Heart left ventricle (tissue), 16 donors: ENCODE results near the gene DCTD. TPM values are rescaled to one million over a fixed set of nuclear protein-coding genes. Genes with fewer than 3 reads are reported as not detected.

Source experiments
- ATAC-seq, 4 donors: fragments of 200-7000 bp; cut with Tn5 transposase; one replicate each; pipeline ENCODE4 v1.9.1; 2020 to 2022; ENCODE audit warnings: moderate library complexity in 4 of 4, mild to moderate bottlenecking in 3 of 4, moderate number of reproducible peaks in 1 of 4
- DNase-seq, 5 donors: peaks; one replicate each; pipeline ENCODE4 v3.0.0-alpha.2; 2020
- H3K27ac ChIP-seq, 12 donors: fragments of 200-600 bp; sonication (generic) in 4 of 12; one replicate each; pipeline versions ENCODE4 v1.5.0 to v1.8.0; 2016 to 2022; ENCODE audit warnings: mild to moderate bottlenecking in 2 of 12
- H3K27me3 ChIP-seq, 9 donors: fragments of 200-600 bp; sonication (generic) in 2 of 9; one replicate each; pipeline versions ENCODE4 v1.5.1 to v1.8.0; 2016 to 2022; ENCODE audit warnings: mild to moderate bottlenecking in 3 of 9
- H3K36me3 ChIP-seq, 9 donors: fragments of 200-600 bp; sonication (generic) in 2 of 9; one replicate each; pipeline versions ENCODE4 v1.5.0 to v1.8.0; 2018 to 2022; ENCODE audit warnings: mild to moderate bottlenecking in 2 of 9
- H3K4me1 ChIP-seq, 12 donors: fragments of 200-600 bp; sonication (generic) in 4 of 12; one replicate each; pipeline versions ENCODE4 v1.5.0 to v1.8.0; 2016 to 2022; ENCODE audit warnings: mild to moderate bottlenecking in 3 of 12
- H3K4me3 ChIP-seq, 12 donors: fragments of 200-600 bp; sonication (generic) in 4 of 12; one replicate each; pipeline versions ENCODE4 v1.5.0 to v1.8.0; 2017 to 2022; ENCODE audit warnings: mild to moderate bottlenecking in 9 of 12, moderate library complexity in 4 of 12
- H3K9me3 ChIP-seq, 12 donors: fragments of 200-600 bp; sonication (generic) in 4 of 12; one replicate each; pipeline versions ENCODE4 v1.5.0 to v1.8.0; 2016 to 2022; ENCODE audit warnings: mild to moderate bottlenecking in 1 of 12
- POLR2A ChIP-seq, 2 donors: fragments of 450-650 bp; IDR thresholded peaks; one replicate each; pipeline ENCODE4 v1.6.1; 2017; ENCODE audit warnings: antibody characterized with exemption in 2 of 2, mild to moderate bottlenecking in 2 of 2, moderate library complexity in 2 of 2
- WGBS, 4 donors: extraction: QIAGEN DNeasy Blood & Tissue Kit in 2 of 4; methylation state at CpG; one replicate each; pipeline versions ENCODE4 v1.1.5 to v1.1.7; 2013 to 2018; 5-methylcytosine and 5-hydroxymethylcytosine counted together
- intact Hi-C, 10 donors: fragments of 100-400 bp; cut with DNase I; formaldehyde crosslinking; loops; one replicate each; pipeline versions ENCODE4 v1.11.1 to v1.14.2; 2022
- polyA plus RNA-seq, 2 donors: library from polyadenylated mRNA; stranded (reverse); fragments of 200-250 nt; gene quantifications; one replicate each; pipeline ENCODE4 v1.2.3, GENCODE V29; 2013
- total RNA-seq, 9 donors: library from RNA; depleted of rRNA in 2 of 9; stranded (reverse); fragments of >200 nt in 2 of 9; fragmentation: NEBNext Ultra II Directional in 3 of 9; extraction: Animal tissue kit (Norgen Biotek cat#: 25700) in 3 of 9; gene quantifications; one replicate each; pipeline versions ENCODE4 v1.1.0 to v1.2.4, GENCODE V29; 2016 to 2023
- TF ChIP-seq, protein P1 (sequence below), 12 donors: fragments of 200-600 bp; sonication (generic) in 4 of 12; IDR thresholded peaks; one replicate each; pipeline versions ENCODE4 v1.5.0 to v1.8.0; 2018 to 2022; ENCODE audit warnings: antibody characterized with exemption in 12 of 12, mild to moderate bottlenecking in 5 of 12
- donor health status: ischemic (EF 13 %, LVEDD 7.1; RV severe dilation, severe dysfunction).
- donor health status: healthy with polysubstance abuse.
- donor health status: DM: no; HTN: yes; CAD: no.
- donor health status: DM: no; HTN: no; CAD: no.
- donor health status: ischemic (EF 25% LVEDD 6.9; RV normal size, moderate dysfunction).
- donor health status: ischemic (EF 25% LVEDD 5.7; RV mildly dilated, moderate dysfunction).
- donor health status: healthy.
- donor health status: DM: yes; HTN: yes; CAD: no.
- donor health status: ischemic (EF 35%, LVEDD 5.7; RV mildly dilated, moderate dysfunction).
- donor health status: nonischemic (EF 11% LVEDD 7.7; RV severe dilation, severe dysfunction).
- donor health status: DM: yes; HTN: yes; CAD: no.
- donor health status: PGD.
- donor health status: ischemic (EF 29% LVEDD 5.4; RV normal size, mild dysfunction).
- donor health status: nonischemic (EF 23%, LVEDD 6.1; RV moderate dilation, normal function).

The DCTD gene
- total and polyA plus RNA-seq, 11 donors = 16.1 to 55.7 (median 41.2) TPM

DNA sequence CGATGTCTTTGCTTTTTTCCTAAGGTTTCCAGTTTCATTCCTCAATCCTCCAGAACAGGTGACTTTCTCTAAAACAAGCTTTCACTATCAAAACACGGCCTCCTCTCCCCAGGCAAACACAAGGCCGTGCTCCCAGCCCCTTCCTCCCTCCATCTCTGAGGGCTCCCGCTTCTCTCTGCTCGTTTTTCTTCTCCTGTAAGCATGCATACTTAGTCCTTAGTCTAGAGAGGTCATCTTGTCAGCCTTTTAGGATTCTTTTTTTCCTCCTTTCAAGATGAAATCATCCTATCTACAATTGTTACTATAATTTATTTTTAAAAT is 18.7 kb downstream of the DCTD start:
- 88 to 93% (median 90%) methylated on average over 5 of the region's 5 CpGs for WGBS, 4 donors
- intact Hi-C loops = no loop called here
- Histone ChIP-seq H3K36me3 (peaks cover 0 to 91% (median 71%) of the 10 kb centered on the region in 9 donors), H3K4me1 (no peaks in the 10 kb centered on the region), H3K27me3 (no peaks in the 10 kb centered on the region), H3K9me3 (no peaks in the 10 kb centered on the region), H3K4me3 (no peak overlapping the region), H3K27ac (no peak overlapping the region)
- ATAC-seq (no peak), DNase-seq (no peak)
- no peak for TF ChIP-seq POLR2A (IDR thresholded peaks at IDR 0.05)
- TF ChIP-seq, protein P1, sequence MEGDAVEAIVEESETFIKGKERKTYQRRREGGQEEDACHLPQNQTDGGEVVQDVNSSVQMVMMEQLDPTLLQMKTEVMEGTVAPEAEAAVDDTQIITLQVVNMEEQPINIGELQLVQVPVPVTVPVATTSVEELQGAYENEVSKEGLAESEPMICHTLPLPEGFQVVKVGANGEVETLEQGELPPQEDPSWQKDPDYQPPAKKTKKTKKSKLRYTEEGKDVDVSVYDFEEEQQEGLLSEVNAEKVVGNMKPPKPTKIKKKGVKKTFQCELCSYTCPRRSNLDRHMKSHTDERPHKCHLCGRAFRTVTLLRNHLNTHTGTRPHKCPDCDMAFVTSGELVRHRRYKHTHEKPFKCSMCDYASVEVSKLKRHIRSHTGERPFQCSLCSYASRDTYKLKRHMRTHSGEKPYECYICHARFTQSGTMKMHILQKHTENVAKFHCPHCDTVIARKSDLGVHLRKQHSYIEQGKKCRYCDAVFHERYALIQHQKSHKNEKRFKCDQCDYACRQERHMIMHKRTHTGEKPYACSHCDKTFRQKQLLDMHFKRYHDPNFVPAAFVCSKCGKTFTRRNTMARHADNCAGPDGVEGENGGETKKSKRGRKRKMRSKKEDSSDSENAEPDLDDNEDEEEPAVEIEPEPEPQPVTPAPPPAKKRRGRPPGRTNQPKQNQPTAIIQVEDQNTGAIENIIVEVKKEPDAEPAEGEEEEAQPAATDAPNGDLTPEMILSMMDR (IDR thresholded peaks at IDR 0.05) = no peak

DNA sequence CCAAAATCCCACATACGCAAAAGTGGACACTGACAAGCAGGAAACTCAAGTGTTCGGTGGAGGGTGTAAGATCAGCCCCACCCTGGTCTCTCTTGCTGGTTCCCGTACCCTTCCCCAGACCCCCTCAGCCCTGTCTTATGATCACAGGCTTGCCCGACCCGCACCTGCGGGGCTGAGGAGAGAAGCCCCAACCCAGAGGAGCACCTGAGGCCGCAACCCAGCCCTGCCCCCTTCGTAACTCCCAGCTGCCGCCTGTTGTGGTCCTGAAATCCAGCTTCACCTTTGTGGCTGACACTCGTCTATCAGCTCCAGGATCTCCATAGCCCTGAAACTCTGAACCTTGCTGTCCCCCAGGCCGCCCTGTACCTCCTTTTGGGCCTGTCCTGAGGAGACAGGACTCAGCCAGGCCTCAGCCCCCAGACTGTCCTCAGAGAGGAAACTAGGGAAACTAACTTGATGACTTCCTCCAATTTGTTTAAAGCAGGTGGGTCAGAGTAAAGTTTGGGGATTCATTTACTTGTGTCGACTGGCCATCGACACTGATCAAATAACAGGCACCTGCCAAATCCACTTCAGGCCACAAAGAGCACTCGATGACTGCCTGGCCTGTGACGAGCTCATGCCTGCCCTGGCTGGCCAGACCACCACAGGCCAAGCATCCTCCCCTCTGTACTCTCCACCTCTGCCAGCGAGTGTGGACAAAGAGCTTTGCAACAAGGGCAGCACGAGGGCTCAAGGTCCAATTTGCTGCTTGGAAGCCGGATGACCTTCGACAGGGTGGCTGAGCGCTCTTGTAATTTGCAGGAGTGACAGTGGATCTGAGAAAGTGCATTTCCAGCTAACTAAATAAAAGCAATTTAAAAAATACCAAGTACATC is 19.3 kb downstream of the DCTD start:
- H3K27ac ChIP-seq = no peak overlapping the region
- no peaks in the 10 kb centered on the region for H3K9me3 ChIP-seq
- H3K27me3 ChIP-seq = no peaks in the 10 kb centered on the region
- intact Hi-C loops = no loop called here
- H3K4me1 ChIP-seq = no peaks in the 10 kb centered on the region
- H3K36me3 ChIP-seq = peaks cover 0 to 92% (median 72%) of the 10 kb centered on the region in 9 donors
- DNase-seq (no peak), ATAC-seq (no peak)
- TF ChIP-seq POLR2A (IDR thresholded peaks at IDR 0.05) = no peak
- TF ChIP-seq, protein P1 (IDR thresholded peaks at IDR 0.05) = no peak
- WGBS, 4 donors = 89 to 93% (median 90%) methylated on average over 18 to 20 of the region's 20 CpGs
- H3K4me3 ChIP-seq = no peak overlapping the region

DNA sequence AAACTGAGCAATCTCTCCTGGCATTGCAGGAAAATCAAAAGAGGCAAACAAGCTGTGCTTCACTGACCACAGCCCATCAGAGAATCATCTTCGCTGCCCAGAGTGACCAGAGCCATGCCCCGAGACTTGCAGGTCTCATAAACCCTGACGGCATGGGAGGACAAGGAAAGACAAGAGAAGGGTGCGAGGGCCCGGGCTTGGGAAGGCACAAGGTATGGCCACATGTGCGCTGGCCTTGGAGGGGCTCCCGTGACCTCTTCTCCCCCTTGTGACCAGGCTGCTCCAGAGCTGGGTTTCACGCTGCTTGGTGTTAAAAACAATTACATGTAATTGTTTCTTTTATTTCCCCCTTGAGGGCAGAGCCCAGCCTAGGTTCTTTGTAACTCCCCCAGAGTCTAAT is 20.8 kb downstream of the DCTD start:
- intact Hi-C loops = no loop called here
- no peaks in the 10 kb centered on the region for H3K9me3 ChIP-seq
- no peak overlapping the region for H3K4me3 ChIP-seq
- WGBS, 4 donors = 94 to 97% (median 96%) methylated on average over 8 of the region's 8 CpGs
- ATAC-seq = no peak
- H3K27me3 ChIP-seq = no peaks in the 10 kb centered on the region
- no peak overlapping the region for H3K27ac ChIP-seq
- peaks cover 0 to 94% (median 81%) of the 10 kb centered on the region in 9 donors for H3K36me3 ChIP-seq
- no peak for DNase-seq
- no peak for TF ChIP-seq POLR2A (IDR thresholded peaks at IDR 0.05)
- TF ChIP-seq, protein P1 (IDR thresholded peaks at IDR 0.05) = no peak
- no peaks in the 10 kb centered on the region for H3K4me1 ChIP-seq

DNA sequence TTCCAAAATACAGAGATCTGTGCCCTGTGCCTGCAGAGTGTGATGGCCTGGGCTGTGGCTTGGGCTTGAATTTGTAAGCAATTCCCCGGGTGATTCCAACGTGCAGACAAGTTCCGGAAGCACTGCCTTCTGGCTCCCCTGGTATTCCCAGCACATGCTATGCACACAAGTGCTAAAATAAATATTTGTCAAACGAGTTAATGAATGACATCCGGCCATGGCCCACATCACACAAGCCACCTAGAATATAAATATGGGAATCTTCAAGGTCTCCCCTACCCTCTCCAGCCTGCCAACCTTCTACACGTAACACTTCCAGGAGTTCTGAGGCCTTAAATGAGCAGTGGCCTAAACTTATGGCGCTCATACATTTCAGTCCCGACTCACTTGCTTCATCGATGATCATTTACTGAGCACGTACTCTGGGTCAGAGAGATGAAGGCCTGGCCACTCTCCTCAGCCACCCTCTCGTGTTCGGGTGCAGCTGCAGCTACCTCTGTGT is 21.3 kb downstream of the DCTD start:
- Histone ChIP-seq H3K27me3 (no peaks in the 10 kb centered on the region), H3K4me1 (no peaks in the 10 kb centered on the region), H3K4me3 (no peak overlapping the region), H3K36me3 (peaks cover 0 to 94% (median 82%) of the 10 kb centered on the region in 9 donors), H3K27ac (no peak overlapping the region), H3K9me3 (no peaks in the 10 kb centered on the region)
- TF ChIP-seq POLR2A (IDR thresholded peaks at IDR 0.05) = no peak
- TF ChIP-seq, protein P1 (IDR thresholded peaks at IDR 0.05) = no peak
- WGBS, 4 donors = 85 to 90% (median 87%) methylated on average over 12 of the region's 12 CpGs
- intact Hi-C loops = no loop called here
- no peak for ATAC-seq
- DNase-seq = no peak
